H9 (cell line): ENCODE data around the gene CDK17. TPM values are rescaled to one million over a fixed set of nuclear protein-coding genes. Genes with fewer than 3 reads are reported as not detected.
A peak's percentile ranks its signal among the peaks of the same experiment; 100 is the strongest.

ENCODE experiments used
- DNase-seq: peaks from one replicate; pipeline ENCODE4 v3.0.0-alpha.2; 2017
- H2AFZ ChIP-seq: one replicate; pipeline ENCODE4 v1.6.1; 2013; ENCODE audit warnings: mild to moderate bottlenecking, low read length, control low read depth, moderate library complexity
- H2AK5ac ChIP-seq: 2 replicates; pipeline ENCODE4 v1.6.1; 2013; ENCODE audit warnings: low read length, control low read depth, mixed read lengths; ENCODE audit not compliant: insufficient read length
- H2BK120ac ChIP-seq: one replicate; pipeline ENCODE4 v1.6.1; 2013; ENCODE audit warnings: low read depth, mild to moderate bottlenecking, low read length, control low read depth, inconsistent platforms; ENCODE audit not compliant: poor library complexity, severe bottlenecking
- H2BK12ac ChIP-seq: 2 replicates; pipeline ENCODE4 v1.6.1; 2013; ENCODE audit warnings: low read length, control low read depth, mixed read lengths, low read depth; ENCODE audit not compliant: insufficient read length
- H2BK15ac ChIP-seq: 2 replicates; pipeline ENCODE4 v1.6.1; 2013; ENCODE audit warnings: low read depth, low read length, control low read depth
- H2BK20ac ChIP-seq: one replicate; pipeline ENCODE4 v1.6.1; 2013; ENCODE audit warnings: low read depth, mild to moderate bottlenecking, low read length, control low read depth, inconsistent platforms; ENCODE audit not compliant: poor library complexity, severe bottlenecking
- H2BK5ac ChIP-seq: 2 replicates; pipeline ENCODE4 v1.6.1; 2013; ENCODE audit warnings: low read length, control low read depth, mixed read lengths; ENCODE audit not compliant: insufficient read length
- H3K14ac ChIP-seq: 2 replicates; pipeline ENCODE4 v1.6.1; 2013; ENCODE audit warnings: low read length, control low read depth; ENCODE audit not compliant: insufficient read depth
- H3K18ac ChIP-seq: 2 replicates; pipeline ENCODE4 v1.6.1; 2013; ENCODE audit warnings: low read depth, mild to moderate bottlenecking, mixed read lengths, low read length, control low read depth; ENCODE audit not compliant: insufficient read length
- H3K23ac ChIP-seq: 2 replicates; pipeline ENCODE4 v1.6.1; 2013; ENCODE audit warnings: low read length, control low read depth, mixed read lengths, low read depth; ENCODE audit not compliant: insufficient read length
- H3K23me2 ChIP-seq: 2 replicates; pipeline ENCODE4 v1.6.1; 2013; ENCODE audit warnings: low read depth, mild to moderate bottlenecking, mixed read lengths, low read length, control low read depth; ENCODE audit not compliant: insufficient read length, poor library complexity, severe bottlenecking
- H3K27ac ChIP-seq: 2 replicates; pipeline ENCODE4 v1.5.1; 2013; ENCODE audit warnings: low read length, control low read depth, mixed read lengths, low read depth; ENCODE audit not compliant: insufficient read length
- H3K27me3 ChIP-seq: 2 replicates; pipeline ENCODE4 v1.6.1; 2013; ENCODE audit warnings: low read length, control low read depth, inconsistent platforms; ENCODE audit not compliant: insufficient read depth
- H3K4ac ChIP-seq: 2 replicates; pipeline ENCODE4 v1.6.1; 2013; ENCODE audit warnings: low read depth, mild to moderate bottlenecking, control low read depth, inconsistent platforms, low read length, moderate library complexity
- H3K4me1 ChIP-seq: 2 replicates; pipeline ENCODE4 v1.6.1; 2013; ENCODE audit warnings: low read length, control low read depth, inconsistent platforms; ENCODE audit not compliant: insufficient read depth
- H3K4me2 ChIP-seq: 2 replicates; pipeline ENCODE4 v1.6.1; 2013; ENCODE audit warnings: low read length, control low read depth, mixed read lengths; ENCODE audit not compliant: insufficient read length, insufficient read depth
- H3K56ac ChIP-seq: 2 replicates; pipeline ENCODE4 v1.6.1; 2013; ENCODE audit warnings: low read depth, mild to moderate bottlenecking, mixed read lengths, low read length, control low read depth; ENCODE audit not compliant: insufficient read length
- H3K79me1 ChIP-seq: 2 replicates; pipeline ENCODE4 v1.6.1; 2013; ENCODE audit warnings: low read depth, mild to moderate bottlenecking, moderate library complexity, low read length, control low read depth, inconsistent platforms; ENCODE audit not compliant: insufficient read depth, poor library complexity, severe bottlenecking
- H3K79me2 ChIP-seq: 2 replicates; pipeline ENCODE4 v1.6.1; 2013; ENCODE audit warnings: low read length, control low read depth, inconsistent platforms; ENCODE audit not compliant: insufficient read depth
- H3K9ac ChIP-seq: 2 replicates; pipeline ENCODE4 v1.6.1; 2013; ENCODE audit warnings: low read length, control low read depth, mixed read lengths; ENCODE audit not compliant: insufficient read length; ENCODE audit errors: extremely low read depth
- H3K9me3 ChIP-seq: one replicate; pipeline ENCODE4 v1.6.1; 2013; ENCODE audit warnings: low read depth, low read length, inconsistent platforms; ENCODE audit not compliant: control insufficient read depth
- H3T11ph ChIP-seq: one replicate; pipeline ENCODE4 v1.6.1; 2013; ENCODE audit warnings: mild to moderate bottlenecking, low read length, control low read depth, inconsistent platforms
- H4K20me1 ChIP-seq: one replicate; pipeline ENCODE4 v1.6.1; 2013; ENCODE audit not compliant: control insufficient read depth, insufficient read length, insufficient read depth
- H4K5ac ChIP-seq: 2 replicates; pipeline ENCODE4 v1.6.1; 2013; ENCODE audit warnings: low read depth, mild to moderate bottlenecking, mixed read lengths, low read length, control low read depth; ENCODE audit not compliant: insufficient read length
- H4K8ac ChIP-seq: replicated peaks from 2 replicates; pipeline ENCODE4 v1.6.1; 2013; ENCODE audit warnings: low read length, control low read depth, mixed read lengths, low read depth; ENCODE audit not compliant: insufficient read length
- H4K91ac ChIP-seq: 2 replicates; pipeline ENCODE4 v1.6.1; 2013; ENCODE audit warnings: low read depth, mild to moderate bottlenecking, moderate library complexity, mixed read lengths, low read length, control low read depth; ENCODE audit not compliant: insufficient read length
- H3K27ac Mint-ChIP-seq, 3 experiments: 2 replicates in 2 of 3; 3 replicates in 1 of 3; pipeline ENCODE4 v1.8.0; 2020 to 2021; ENCODE audit warnings: mixed read lengths in 3 of 3, mild to moderate bottlenecking in 1 of 3, moderate library complexity in 1 of 3
- H3K27me3 Mint-ChIP-seq: 2 replicates; pipeline ENCODE4 v1.8.0; 2021; ENCODE audit warnings: low read depth, mild to moderate bottlenecking, moderate library complexity, mixed read lengths
- H3K36me3 Mint-ChIP-seq, 3 experiments: 2 replicates in 2 of 3; 3 replicates in 1 of 3; pipeline ENCODE4 v1.8.0; 2020 to 2021; ENCODE audit warnings: low read depth in 3 of 3, mixed read lengths in 3 of 3; ENCODE audit not compliant: insufficient read depth in 1 of 3
- H3K4me1 Mint-ChIP-seq, 2 experiments: 2 replicates each; pipeline ENCODE4 v1.8.0; 2020; ENCODE audit warnings: mixed read lengths in 2 of 2
- H3K4me3 Mint-ChIP-seq, 2 experiments: 2 replicates in 1 of 2; 3 replicates in 1 of 2; pipeline ENCODE4 v1.8.0; 2020 to 2021; ENCODE audit warnings: mild to moderate bottlenecking in 2 of 2, mixed read lengths in 2 of 2, moderate library complexity in 1 of 2
- H3K9me3 Mint-ChIP-seq, 2 experiments: 2 replicates in 1 of 2; 3 replicates in 1 of 2; pipeline ENCODE4 v1.8.0; 2020; ENCODE audit warnings: mild to moderate bottlenecking in 2 of 2, mixed read lengths in 2 of 2, moderate library complexity in 1 of 2
- CTCF ChIP-seq: fragments of 200-600 bp; sonication (generic); conservative IDR thresholded peaks from 3 replicates; pipeline ENCODE4 v1.8.0; 2021; ENCODE audit warnings: antibody characterized with exemption, mild to moderate bottlenecking
- WGBS: extraction: QIAGEN DNeasy Blood & Tissue Kit; methylation state at CpG from one replicate; pipeline ENCODE4 v1.1.7; 2013; ENCODE audit warnings: missing lambda C conversion rate, low lambda C conversion rate, mixed read lengths; ENCODE audit not compliant: insufficient read length; ENCODE audit errors: extremely low coverage; 5-methylcytosine and 5-hydroxymethylcytosine counted together
- total RNA-seq: library from RNA; stranded (reverse); gene quantifications from 2 replicates; pipeline ENCODE4 v1.2.1, GENCODE V29; 2021

Gene CDK17
- total RNA-seq, 1 experiment from 2014 or later: 28.8 TPM

GRCh38 chr12:96240656-96241055 is 159.6 kb downstream of the CDK17 start:
- H2BK5ac ChIP-seq: no peak overlapping the region
- DNase-seq: no peak
- H3K9ac ChIP-seq: no peak overlapping the region
- H3K23ac ChIP-seq: no peak overlapping the region
- no peak overlapping the region for H2BK12ac ChIP-seq
- no peak for TF ChIP-seq CTCF
- no peaks in the 10 kb centered on the region for H4K20me1 ChIP-seq
- WGBS: no CpG with 5 or more reads among the region's 11 CpGs
- no peak overlapping the region for H3T11ph ChIP-seq
- H2AFZ ChIP-seq: no peak overlapping the region
- Mint-ChIP-seq H3K27ac (peak overlapping the region in 1 of 3 experiments; percentile 29; a peak in 3 of 7 replicates), H3K9me3 (no peaks in the 10 kb centered on the region), H3K4me1 (peaks cover 0 to 6% of the 10 kb centered on the region in 2 experiments; a peak in 2 of 4 replicates), H3K4me3 (no peak overlapping the region), H3K36me3 (no peaks in the 10 kb centered on the region), H3K27me3 (no peaks in the 10 kb centered on the region)
- no peak overlapping the region for H3K4ac ChIP-seq
- no peak overlapping the region for H2AK5ac ChIP-seq
- no peak overlapping the region for H2BK15ac ChIP-seq
- no peak overlapping the region for H3K27ac ChIP-seq
- no peaks in the 10 kb centered on the region for H3K4me1 ChIP-seq
- no peak overlapping the region for H2BK20ac ChIP-seq
- H4K8ac ChIP-seq: no peak overlapping the region
- H3K9me3 ChIP-seq: no peaks in the 10 kb centered on the region
- no peaks in the 10 kb centered on the region for H3K23me2 ChIP-seq
- H2BK120ac ChIP-seq: no peak overlapping the region
- no peak overlapping the region for H3K14ac ChIP-seq
- H4K91ac ChIP-seq: no peak overlapping the region
- no peaks in the 10 kb centered on the region for H3K27me3 ChIP-seq
- no peaks in the 10 kb centered on the region for H3K79me2 ChIP-seq
- no peaks in the 10 kb centered on the region for H3K79me1 ChIP-seq
- H3K4me2 ChIP-seq: no peak overlapping the region
- no peak overlapping the region for H3K56ac ChIP-seq
- no peak overlapping the region for H3K18ac ChIP-seq
- no peak overlapping the region for H4K5ac ChIP-seq
